Keratinocyte (primary cell): Measurements from ENCODE around the gene METTL25B. TPM values are rescaled to one million over a fixed set of nuclear protein-coding genes. Genes with fewer than 3 reads are reported as not detected.
A peak's percentile ranks its signal among the peaks of the same experiment; 100 is the strongest.

ENCODE experiments used
- DNase-seq: peaks from one replicate; pipeline ENCODE4 v3.0.0-alpha.2; 2011; ENCODE audit warnings: low read depth, missing footprints, low spot score
- FAIRE-seq: peaks from 2 replicates; lab custom pipeline; 2011; peaks lifted over from hg19 to GRCh38; lab: Jason Lieb, UNC
- H2AFZ ChIP-seq: 2 replicates; pipeline ENCODE4 v1.6.0; 2012; ENCODE audit warnings: low read length, control low read depth, inconsistent platforms; ENCODE audit not compliant: control insufficient read depth
- H3K27ac ChIP-seq: 2 replicates; pipeline ENCODE4 v1.5.1; 2011; ENCODE audit warnings: low read length; ENCODE audit not compliant: control insufficient read depth, insufficient read depth
- H3K27me3 ChIP-seq: 3 replicates; pipeline ENCODE4 v1.6.0; 2011; ENCODE audit warnings: low read length; ENCODE audit not compliant: control insufficient read depth, insufficient read depth; ENCODE audit errors: extremely low read depth
- H3K36me3 ChIP-seq, 2 experiments: 2 replicates in 1 of 2; 3 replicates in 1 of 2; pipeline ENCODE4 v1.5.1; 2011; ENCODE audit warnings: low read length in 2 of 2, mild to moderate bottlenecking in 1 of 2; ENCODE audit not compliant: control insufficient read depth in 2 of 2, insufficient read depth in 2 of 2; ENCODE audit errors: extremely low read depth in 1 of 2
- H3K4me1 ChIP-seq: 3 replicates; pipeline ENCODE4 v1.5.1; 2011; ENCODE audit warnings: low read length; ENCODE audit not compliant: control insufficient read depth, insufficient read depth; ENCODE audit errors: extremely low read depth
- H3K4me2 ChIP-seq: 3 replicates; pipeline ENCODE4 v1.6.0; 2011; ENCODE audit warnings: low read depth, low read length; ENCODE audit not compliant: control insufficient read depth, insufficient read depth; ENCODE audit errors: extremely low read depth
- H3K4me3 ChIP-seq, 3 experiments: fragments of 200-600 bp in 1 of 3; sonication (generic) in 1 of 3; 2 replicates in 2 of 3; 3 replicates in 1 of 3; pipeline ENCODE4 v1.5.1; 2011 to 2016; ENCODE audit warnings: low read length in 3 of 3, mild to moderate bottlenecking in 3 of 3, control low read depth in 2 of 3, inconsistent platforms in 1 of 3, low read depth in 1 of 3, mixed read lengths in 1 of 3, mixed run types in 1 of 3, moderate library complexity in 1 of 3; ENCODE audit not compliant: control insufficient read depth in 2 of 3, insufficient read depth in 2 of 3; ENCODE audit errors: extremely low read depth in 1 of 3
- H3K79me2 ChIP-seq: 2 replicates; pipeline ENCODE4 v1.6.0; 2012; ENCODE audit warnings: low read length; ENCODE audit not compliant: control insufficient read depth, insufficient read depth
- H3K9ac ChIP-seq: 3 replicates; pipeline ENCODE4 v1.6.0; 2011; ENCODE audit warnings: low read length; ENCODE audit not compliant: control insufficient read depth, insufficient read depth; ENCODE audit errors: extremely low read depth
- H3K9me1 ChIP-seq: 3 replicates; pipeline ENCODE4 v1.6.0; 2011; ENCODE audit warnings: low read length; ENCODE audit not compliant: control insufficient read depth, insufficient read depth; ENCODE audit errors: extremely low read depth
- H3K9me3 ChIP-seq: 2 replicates; pipeline ENCODE4 v1.5.1; 2012; ENCODE audit warnings: low read depth, low read length; ENCODE audit not compliant: control insufficient read depth
- H4K20me1 ChIP-seq: 3 replicates; pipeline ENCODE4 v1.6.0; 2011; ENCODE audit warnings: low read length; ENCODE audit not compliant: control insufficient read depth, insufficient read depth; ENCODE audit errors: extremely low read depth
- CTCF ChIP-seq, 3 experiments: IDR thresholded peaks in 1 of 3; conservative IDR thresholded peaks in 1 of 3; optimal IDR thresholded peaks in 1 of 3; 2 replicates in 2 of 3; 3 replicates in 1 of 3; pipeline versions ENCODE3 to v1.5.1; 2011; ENCODE audit warnings: low read length in 3 of 3, mild to moderate bottlenecking in 3 of 3, moderate library complexity in 2 of 3, control low read depth in 1 of 3, inconsistent platforms in 1 of 3; ENCODE audit not compliant: insufficient read depth in 2 of 3; ENCODE audit errors: extremely low read depth in 1 of 3
- EZH2 ChIP-seq: IDR thresholded peaks from one replicate; pipeline ENCODE4 v1.6.1; 2012; ENCODE audit warnings: inconsistent platforms, mild to moderate bottlenecking, low read length, moderate library complexity
- dilution Hi-C: fragments of 300-500 bp; cut with MboI; formaldehyde crosslinking; loops from one replicate; pipeline ENCODE4 v1.7.0; 2020; ENCODE audit warnings: low sequenced_read_pairs; ENCODE audit not compliant: extremely low pct_ligation_motif_present
- polyA plus RNA-seq, 5 experiments: library from polyadenylated mRNA; depleted of rRNA in 3 of 5; stranded (reverse) in 3 of 5; stranded (forward) in 1 of 5; unstranded in 1 of 5; fragments of >200 nt; gene quantifications; 1 replicate in 1 of 5; 2 replicates in 3 of 5; 3 replicates in 1 of 5; pipeline versions ENCODE4 v1.2.1 to v1.2.3, GENCODE V29; 2011 to 2012; ENCODE audit warnings: missing spikeins in 2 of 5, low read depth in 1 of 5, low replicate concordance in 1 of 5

The METTL25B gene
- polyA plus RNA-seq, 1 donor (not counting 4 experiments of a cell fraction or from before 2014, with no cell fraction given), result 6.0 TPM

- Histone ChIP-seq H3K9me3 (no peaks in the 10 kb centered on the region), H3K4me2 (peak overlapping the region; percentile 88), H3K36me3 (peaks cover 0 to 6% of the 10 kb centered on the region in 2 experiments), H3K4me3 (peak overlapping the region in 2 of 3 experiments; percentile 72 to 85), H3K9me1 (no peaks in the 10 kb centered on the region), H4K20me1 (no peaks in the 10 kb centered on the region), H2AFZ (no peak overlapping the region), H3K27me3 (no peaks in the 10 kb centered on the region), H3K79me2 (peaks cover 33% of the 10 kb centered on the region), H3K4me1 (peaks cover 15% of the 10 kb centered on the region), H3K9ac (peak overlapping the region; percentile 98), H3K27ac (peak overlapping the region; percentile 87)
- TF ChIP-seq CTCF (optimal IDR thresholded peaks at IDR 0.05 in 1 of 3, IDR thresholded peaks at IDR 0.05 in 1 of 3, conservative IDR thresholded peaks at IDR 0.05 in 1 of 3; ENCODE audit: extremely low read depth in 1 of 3, insufficient read depth in 2 of 3, low read length in 3 of 3) (no peak), EZH2 (no peak)
- FAIRE-seq (no peak), DNase-seq (no peak)
- dilution Hi-C loops, result no loop called here
Measured at GRCh38 chr1:156765666-156766065, 37.4 kb downstream of the METTL25B start.

- peak overlapping the region; percentile 72 to 86 (median 85) for H3K4me3 ChIP-seq
- H3K9me3 ChIP-seq, result no peaks in the 10 kb centered on the region
- DNase-seq, result no peak
- H3K9me1 ChIP-seq, result peaks cover 3% of the 10 kb centered on the region
- H3K27ac ChIP-seq, result peak overlapping the region; percentile 87
- peaks cover 15% of the 10 kb centered on the region for H3K4me1 ChIP-seq
- no peak for TF ChIP-seq EZH2
- TF ChIP-seq CTCF (optimal IDR thresholded peaks at IDR 0.05 in 1 of 3, IDR thresholded peaks at IDR 0.05 in 1 of 3, conservative IDR thresholded peaks at IDR 0.05 in 1 of 3; ENCODE audit: extremely low read depth in 1 of 3, insufficient read depth in 2 of 3, low read length in 3 of 3), result peak in 1 of 3 experiments; percentile 14
- peak overlapping the region; percentile 98 for H3K9ac ChIP-seq
- H4K20me1 ChIP-seq, result no peaks in the 10 kb centered on the region
- dilution Hi-C loops, result no loop called here
- FAIRE-seq, result no peak
- peaks cover 41% of the 10 kb centered on the region for H3K79me2 ChIP-seq
- H3K4me2 ChIP-seq, result peak overlapping the region; percentile 88
- peaks cover 7 to 8% of the 10 kb centered on the region in 2 experiments for H3K36me3 ChIP-seq
- H2AFZ ChIP-seq, result peak overlapping the region; percentile 88
- H3K27me3 ChIP-seq, result no peaks in the 10 kb centered on the region
Measured at GRCh38 chr1:156766298-156767100, 38.2 kb downstream of the METTL25B start.
